ENCODE data around the gene HSPA2.

Gene HSPA2

GRCh38 chr14:64504310-64504896, 36.1 kb upstream of the HSPA2 start, which contains the start of gene ZBTB1:
TSS of gene ZBTB1 (plus strand) at chr14:64504770. CDS start at chr14:64521505, 16,735 bp downstream.
- H3K27ac ChIP-seq (ENCODE audit: low read length): peak within 1 kb of the TSS; percentile 89
- H3K4me1 ChIP-seq (ENCODE audit: control insufficient read depth, low read depth, low read length): peaks cover 17% of the 10 kb centered on the region
- peak within 1 kb of the TSS; percentile 97 for H3K4me3 ChIP-seq (ENCODE audit: low read length)
- H3K9ac ChIP-seq (ENCODE audit: low read length): peak within 1 kb of the TSS; percentile 97
- no peaks in the 10 kb centered on the region for H3K9me3 ChIP-seq (ENCODE audit: control insufficient read depth, low read depth, low read length)
- no peaks in the 10 kb centered on the region for H3K36me3 ChIP-seq (ENCODE audit: control insufficient read depth, low read depth, low read length)
- H3K27me3 ChIP-seq (ENCODE audit: control insufficient read depth, insufficient read depth, low read length): no peaks in the 10 kb centered on the region

- H3K4me3 ChIP-seq (ENCODE audit: low read length): peak overlapping the region; percentile 97
- H3K27ac ChIP-seq (ENCODE audit: low read length): peak overlapping the region; percentile 83
- H3K9me3 ChIP-seq (ENCODE audit: control insufficient read depth, low read depth, low read length): no peaks in the 10 kb centered on the region
- no peaks in the 10 kb centered on the region for H3K27me3 ChIP-seq (ENCODE audit: control insufficient read depth, insufficient read depth, low read length)
- H3K36me3 ChIP-seq (ENCODE audit: control insufficient read depth, low read depth, low read length): no peaks in the 10 kb centered on the region
- peaks cover 17% of the 10 kb centered on the region for H3K4me1 ChIP-seq (ENCODE audit: control insufficient read depth, low read depth, low read length)
- peak overlapping the region; percentile 97 for H3K9ac ChIP-seq (ENCODE audit: low read length)
Measured at GRCh38 chr14:64504897-64505794, 35.4 kb upstream of the HSPA2 start.

GRCh38 chr14:64506721-64507120, 33.8 kb upstream of the HSPA2 start:
- no peak overlapping the region for H3K9ac ChIP-seq (ENCODE audit: low read length)

GRCh38 chr14:64507376-64508156, 33.0 kb upstream of the HSPA2 start:
- Histone ChIP-seq H3K4me3 (ENCODE audit: low read length) (no peak overlapping the region), H3K9me3 (ENCODE audit: control insufficient read depth, low read depth, low read length) (no peaks in the 10 kb centered on the region), H3K9ac (ENCODE audit: low read length) (no peak overlapping the region), H3K27ac (ENCODE audit: low read length) (no peak overlapping the region), H3K36me3 (ENCODE audit: control insufficient read depth, low read depth, low read length) (no peaks in the 10 kb centered on the region), H3K27me3 (ENCODE audit: control insufficient read depth, insufficient read depth, low read length) (no peaks in the 10 kb centered on the region), H3K4me1 (ENCODE audit: control insufficient read depth, low read depth, low read length) (peaks cover 22% of the 10 kb centered on the region)

More at GRCh38 chr14:64506721-64507120, 33.8 kb upstream of the HSPA2 start:
- Histone ChIP-seq H3K4me1 (ENCODE audit: control insufficient read depth, low read depth, low read length) (peaks cover 22% of the 10 kb centered on the region), H3K36me3 (ENCODE audit: control insufficient read depth, low read depth, low read length) (no peaks in the 10 kb centered on the region), H3K27ac (ENCODE audit: low read length) (no peak overlapping the region), H3K4me3 (ENCODE audit: low read length) (peak overlapping the region; percentile 3), H3K9me3 (ENCODE audit: control insufficient read depth, low read depth, low read length) (no peaks in the 10 kb centered on the region), H3K27me3 (ENCODE audit: control insufficient read depth, insufficient read depth, low read length) (no peaks in the 10 kb centered on the region)

- Histone ChIP-seq H3K27ac (ENCODE audit: low read length) (no peak overlapping the region), H3K9ac (ENCODE audit: low read length) (no peak overlapping the region), H3K27me3 (ENCODE audit: control insufficient read depth, insufficient read depth, low read length) (no peaks in the 10 kb centered on the region), H3K36me3 (ENCODE audit: control insufficient read depth, low read depth, low read length) (no peaks in the 10 kb centered on the region), H3K4me1 (ENCODE audit: control insufficient read depth, low read depth, low read length) (peaks cover 22% of the 10 kb centered on the region), H3K9me3 (ENCODE audit: control insufficient read depth, low read depth, low read length) (no peaks in the 10 kb centered on the region), H3K4me3 (ENCODE audit: low read length) (no peak overlapping the region)
Measured at GRCh38 chr14:64508215-64508776, 32.2 kb upstream of the HSPA2 start.

GRCh38 chr14:64509036-64509435, 31.5 kb upstream of the HSPA2 start:
- Histone ChIP-seq H3K27me3 (ENCODE audit: control insufficient read depth, insufficient read depth, low read length) (no peaks in the 10 kb centered on the region), H3K9ac (ENCODE audit: low read length) (no peak overlapping the region), H3K4me1 (ENCODE audit: control insufficient read depth, low read depth, low read length) (peaks cover 22% of the 10 kb centered on the region), H3K27ac (ENCODE audit: low read length) (no peak overlapping the region), H3K36me3 (ENCODE audit: control insufficient read depth, low read depth, low read length) (no peaks in the 10 kb centered on the region), H3K4me3 (ENCODE audit: low read length) (no peak overlapping the region), H3K9me3 (ENCODE audit: control insufficient read depth, low read depth, low read length) (no peaks in the 10 kb centered on the region)

GRCh38 chr14:64510825-64511671, 29.5 kb upstream of the HSPA2 start:
- H3K4me1 ChIP-seq (ENCODE audit: control insufficient read depth, low read depth, low read length): peaks cover 22% of the 10 kb centered on the region
- no peak overlapping the region for H3K4me3 ChIP-seq (ENCODE audit: low read length)
- no peaks in the 10 kb centered on the region for H3K36me3 ChIP-seq (ENCODE audit: control insufficient read depth, low read depth, low read length)
- no peak overlapping the region for H3K27ac ChIP-seq (ENCODE audit: low read length)
- H3K27me3 ChIP-seq (ENCODE audit: control insufficient read depth, insufficient read depth, low read length): no peaks in the 10 kb centered on the region
- no peaks in the 10 kb centered on the region for H3K9me3 ChIP-seq (ENCODE audit: control insufficient read depth, low read depth, low read length)
- no peak overlapping the region for H3K9ac ChIP-seq (ENCODE audit: low read length)

GRCh38 chr14:64513271-64513670, 27.3 kb upstream of the HSPA2 start:
- H3K27ac ChIP-seq (ENCODE audit: low read length): no peak overlapping the region
- H3K27me3 ChIP-seq (ENCODE audit: control insufficient read depth, insufficient read depth, low read length): no peaks in the 10 kb centered on the region
- H3K9me3 ChIP-seq (ENCODE audit: control insufficient read depth, low read depth, low read length): no peaks in the 10 kb centered on the region
- no peak overlapping the region for H3K4me3 ChIP-seq (ENCODE audit: low read length)
- H3K9ac ChIP-seq (ENCODE audit: low read length): no peak overlapping the region
- H3K4me1 ChIP-seq (ENCODE audit: control insufficient read depth, low read depth, low read length): peaks cover 14% of the 10 kb centered on the region
- H3K36me3 ChIP-seq (ENCODE audit: control insufficient read depth, low read depth, low read length): no peaks in the 10 kb centered on the region

GRCh38 chr14:64515053-64515452, 25.5 kb upstream of the HSPA2 start:
- H3K36me3 ChIP-seq (ENCODE audit: control insufficient read depth, low read depth, low read length): no peaks in the 10 kb centered on the region
- no peak overlapping the region for H3K9ac ChIP-seq (ENCODE audit: low read length)
- H3K9me3 ChIP-seq (ENCODE audit: control insufficient read depth, low read depth, low read length): no peaks in the 10 kb centered on the region
- H3K4me1 ChIP-seq (ENCODE audit: control insufficient read depth, low read depth, low read length): peaks cover 5% of the 10 kb centered on the region
- H3K27ac ChIP-seq (ENCODE audit: low read length): no peak overlapping the region
- no peaks in the 10 kb centered on the region for H3K27me3 ChIP-seq (ENCODE audit: control insufficient read depth, insufficient read depth, low read length)
- H3K4me3 ChIP-seq (ENCODE audit: low read length): no peak overlapping the region

GRCh38 chr14:64516969-64517368, 23.6 kb upstream of the HSPA2 start:
- H3K4me1 ChIP-seq (ENCODE audit: control insufficient read depth, low read depth, low read length): no peaks in the 10 kb centered on the region
- H3K36me3 ChIP-seq (ENCODE audit: control insufficient read depth, low read depth, low read length): peaks cover 4% of the 10 kb centered on the region
- H3K9ac ChIP-seq (ENCODE audit: low read length): no peak overlapping the region
- H3K27me3 ChIP-seq (ENCODE audit: control insufficient read depth, insufficient read depth, low read length): no peaks in the 10 kb centered on the region
- no peak overlapping the region for H3K4me3 ChIP-seq (ENCODE audit: low read length)
- no peaks in the 10 kb centered on the region for H3K9me3 ChIP-seq (ENCODE audit: control insufficient read depth, low read depth, low read length)
- H3K27ac ChIP-seq (ENCODE audit: low read length): no peak overlapping the region
